Spleen (tissue), 11 donors: ENCODE results near the gene PTEN. TPM values are rescaled to one million over a fixed set of nuclear protein-coding genes. Genes with fewer than 3 reads are reported as not detected.

Source experiments
- DNase-seq: peaks from one replicate; pipeline ENCODE4 v3.0.0-alpha.2; 2020
- H3K27ac ChIP-seq, 8 donors: fragments of 200-600 bp; sonication (generic) in 7 of 8; 1 replicate in 4 of 8; 2 replicates in 4 of 8; pipeline versions ENCODE4 v1.5.0 to v1.8.0; 2016 to 2021; ENCODE audit warnings: inconsistent platforms in 4 of 8, mild to moderate bottlenecking in 4 of 8, moderate library complexity in 1 of 8
- H3K27me3 ChIP-seq, 7 donors: fragments of 200-600 bp; sonication (generic) in 6 of 7; replicated peaks in 1 of 7; 1 replicate in 4 of 7; 2 replicates in 3 of 7; pipeline versions ENCODE4 v1.5.0 to v1.8.0; 2016 to 2021; ENCODE audit warnings: inconsistent platforms in 3 of 7, mild to moderate bottlenecking in 1 of 7
- H3K36me3 ChIP-seq, 6 donors: fragments of 200-600 bp; sonication (generic) in 5 of 6; 1 replicate in 4 of 6; 2 replicates in 2 of 6; pipeline versions ENCODE4 v1.5.0 to v1.8.0; 2016 to 2021; ENCODE audit warnings: inconsistent platforms in 2 of 6
- H3K4me1 ChIP-seq, 6 donors: fragments of 200-600 bp; sonication (generic) in 5 of 6; 1 replicate in 3 of 6; 2 replicates in 3 of 6; pipeline versions ENCODE4 v1.5.0 to v1.8.0; 2016 to 2021; ENCODE audit warnings: inconsistent platforms in 3 of 6
- H3K4me3 ChIP-seq, 8 donors: fragments of 200-600 bp; sonication (generic) in 7 of 8; 1 replicate in 4 of 8; 2 replicates in 4 of 8; pipeline versions ENCODE4 v1.5.0 to v1.8.0; 2016 to 2021; ENCODE audit warnings: inconsistent platforms in 4 of 8, mild to moderate bottlenecking in 4 of 8, moderate library complexity in 2 of 8
- H3K9me3 ChIP-seq, 8 donors: fragments of 200-600 bp; sonication (generic) in 7 of 8; 1 replicate in 4 of 8; 2 replicates in 4 of 8; pipeline versions ENCODE4 v1.5.0 to v1.8.0; 2016 to 2021; ENCODE audit warnings: inconsistent platforms in 4 of 8
- CTCF ChIP-seq, 11 experiments: fragments of 200-600 bp in 7 of 11; fragments of 450-650 bp in 4 of 11; sonication (generic) in 4 of 11; IDR thresholded peaks in 8 of 11; conservative IDR thresholded peaks in 3 of 11; 1 replicate in 7 of 11; 2 replicates in 4 of 11; pipeline versions ENCODE4 v1.4.0 to v1.8.0; 2016 to 2021; ENCODE audit warnings: antibody characterized with exemption in 11 of 11, inconsistent platforms in 4 of 11, mild to moderate bottlenecking in 1 of 11
- POLR2A ChIP-seq, 3 donors: fragments of 450-650 bp; IDR thresholded peaks; one replicate each; pipeline ENCODE4 v1.5.1; 2017; ENCODE audit warnings: antibody characterized with exemption in 3 of 3, mild to moderate bottlenecking in 1 of 3
- POLR2AphosphoS5 ChIP-seq, 3 donors: sonication (generic); formaldehyde crosslinking; IDR thresholded peaks; one replicate each; pipeline ENCODE4 v1.5.1; 2017; ENCODE audit warnings: antibody characterized with exemption in 3 of 3
- WGBS, 5 donors: extraction: QIAGEN DNeasy Blood & Tissue Kit in 3 of 5; methylation state at CpG; one replicate each; pipeline versions ENCODE4 v1.1.5 to v1.1.7; 2013 to 2018; 5-methylcytosine and 5-hydroxymethylcytosine counted together
- intact Hi-C: fragments of 100-400 bp; cut with DNase I; formaldehyde crosslinking; loops from one replicate; pipeline ENCODE4 v1.15.0; 2023; ENCODE audit warnings: low total_unique reads
- polyA plus RNA-seq, 3 donors: library from polyadenylated mRNA; stranded (reverse); fragments of 200-250 nt; gene quantifications; one replicate each; pipeline ENCODE4 v1.2.1, GENCODE V29; 2013
- total RNA-seq, 7 donors: library from RNA; depleted of rRNA in 3 of 7; stranded (reverse); fragments of >200 nt in 3 of 7; fragmentation: NEBNext Ultra II Directional in 4 of 7; extraction: Animal tissue kit (Norgen Biotek cat#: 25700) in 4 of 7; gene quantifications; one replicate each; pipeline versions ENCODE4 v1.1.0 to v1.2.1, GENCODE V29; 2016 to 2021
- donor health status: healthy with polysubstance abuse.
- donor health status: DM: no; HTN: no; CAD: no; lungs with moderate emphysema.
- donor health status: DM: no; HTN: no; CAD: no.
- donor health status: Bipolar disorder and iron deficiency.
- donor health status: healthy.
- donor health status: DM: no; HTN: no; CAD: no.
- donor health status: DM: yes; HTN: yes; CAD: no.

Gene PTEN
- total and polyA plus RNA-seq, 10 donors = 38.1 to 300 (median 200) TPM

DNA sequence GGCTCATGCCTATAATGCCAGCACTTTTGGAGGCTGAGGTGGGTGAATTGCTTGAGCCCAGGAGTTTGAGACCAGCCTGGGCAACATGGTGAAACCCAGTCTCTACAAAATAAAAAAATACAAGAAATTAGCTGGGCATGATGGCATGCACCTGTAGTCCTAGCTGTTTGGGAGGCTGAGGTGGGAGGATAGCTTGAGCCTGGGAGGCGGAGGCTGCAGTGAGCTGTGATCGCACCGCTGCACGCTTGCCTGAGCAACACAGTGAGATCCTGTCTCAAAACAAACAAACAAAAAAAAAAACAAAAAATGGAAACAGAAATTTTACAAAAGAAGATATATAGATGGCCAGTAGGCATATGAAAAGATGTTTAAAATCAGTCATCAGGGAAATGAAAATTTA is 57.1 kb downstream of the PTEN start:
- intact Hi-C loops = no loop called here
- WGBS, 5 donors = 96 to 100% (median 98%) methylated on average over 4 of the region's 4 CpGs
- H3K27me3 ChIP-seq = no peaks in the 10 kb centered on the region
- H3K9me3 ChIP-seq = peaks cover 0 to 5% (median 0%) of the 10 kb centered on the region in 8 donors
- TF ChIP-seq CTCF (IDR thresholded peaks at IDR 0.05 in 8 of 11, conservative IDR thresholded peaks at IDR 0.05 in 3 of 11) = no peak
- TF ChIP-seq POLR2AphosphoS5 (IDR thresholded peaks at IDR 0.05) = peak in 2 of 3 donors; percentile 18 to 19
- peaks cover 0 to 35% (median 1%) of the 10 kb centered on the region in 6 donors for H3K36me3 ChIP-seq
- no peak overlapping the region for H3K27ac ChIP-seq
- no peak for DNase-seq
- H3K4me1 ChIP-seq = peaks cover 29 to 100% (median 87%) of the 10 kb centered on the region in 6 donors
- H3K4me3 ChIP-seq = no peak overlapping the region

GRCh38 chr10:87921931-87922688 is 58.7 kb downstream of the PTEN start:
- TF ChIP-seq POLR2A (IDR thresholded peaks at IDR 0.05) = no peak
- TF ChIP-seq POLR2AphosphoS5 (IDR thresholded peaks at IDR 0.05) = no peak
- no peak for TF ChIP-seq CTCF (IDR thresholded peaks at IDR 0.05 in 8 of 11, conservative IDR thresholded peaks at IDR 0.05 in 3 of 11)
- intact Hi-C loops = no loop called here
- Histone ChIP-seq H3K27me3 (no peaks in the 10 kb centered on the region), H3K4me3 (no peak overlapping the region), H3K36me3 (peaks cover 0 to 42% (median 0%) of the 10 kb centered on the region in 6 donors), H3K27ac (peak overlapping the region in 7 of 8 donors; percentile 31 to 76 (median 56)), H3K9me3 (peaks cover 0 to 5% (median 0%) of the 10 kb centered on the region in 8 donors), H3K4me1 (peaks cover 36 to 100% (median 85%) of the 10 kb centered on the region in 6 donors)
- DNase-seq = no peak
- WGBS, 5 donors = 68 to 80% (median 75%) methylated on average over 10 of the region's 10 CpGs

DNA sequence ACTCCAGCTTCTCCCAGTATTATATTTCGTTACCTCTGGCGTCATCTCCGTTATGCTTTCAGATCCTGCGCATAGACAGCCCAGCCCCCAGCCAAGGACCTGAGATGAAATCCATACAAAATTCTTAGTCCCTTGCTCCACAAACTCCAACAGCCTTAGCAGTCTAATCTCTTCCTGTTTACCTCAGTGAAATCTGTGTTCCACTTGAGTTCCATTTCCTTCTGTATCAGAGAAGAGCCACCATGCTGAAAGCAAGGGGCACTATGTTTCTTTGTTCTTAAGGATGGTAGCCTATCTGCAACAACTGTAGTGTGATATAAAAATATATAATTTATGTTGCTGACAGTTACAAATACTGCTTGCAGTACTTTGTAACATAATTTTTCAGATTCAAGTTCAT is 59.8 kb downstream of the PTEN start:
- H3K27ac ChIP-seq = peak overlapping the region in 7 of 8 donors; percentile 31 to 76 (median 56)
- TF ChIP-seq POLR2A (IDR thresholded peaks at IDR 0.05) (no peak), POLR2AphosphoS5 (IDR thresholded peaks at IDR 0.05) (no peak), CTCF (IDR thresholded peaks at IDR 0.05 in 8 of 11, conservative IDR thresholded peaks at IDR 0.05 in 3 of 11) (no peak)
- WGBS, 5 donors = 68 to 97% (median 85%) methylated on average over 4 of the region's 4 CpGs
- no peaks in the 10 kb centered on the region for H3K27me3 ChIP-seq
- no peak for DNase-seq
- peaks cover 40 to 100% (median 85%) of the 10 kb centered on the region in 6 donors for H3K4me1 ChIP-seq
- H3K4me3 ChIP-seq = no peak overlapping the region
- intact Hi-C loops = no loop called here
- H3K36me3 ChIP-seq = peaks cover 0 to 53% (median 0%) of the 10 kb centered on the region in 6 donors
- H3K9me3 ChIP-seq = peaks cover 0 to 5% (median 0%) of the 10 kb centered on the region in 8 donors

DNA sequence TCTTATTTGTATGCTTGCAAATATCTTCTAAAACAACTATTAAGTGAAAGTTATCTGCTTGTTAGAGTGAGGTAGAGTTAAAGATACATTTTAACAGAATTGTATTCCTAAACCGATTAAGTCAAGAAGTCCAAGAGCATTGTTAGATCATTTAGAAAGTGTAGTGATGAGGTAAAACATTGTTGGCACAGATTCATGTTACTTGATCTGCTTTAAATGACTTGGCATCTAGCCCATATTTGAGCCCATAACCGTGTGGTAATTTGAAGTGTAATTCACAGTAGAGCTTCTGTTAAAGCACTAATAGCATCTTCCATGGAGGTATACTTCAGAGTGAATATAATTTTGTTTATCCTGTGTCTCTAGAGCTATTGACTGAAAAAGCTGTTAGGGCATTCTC is 62.1 kb downstream of the PTEN start:
- no peak for DNase-seq
- H3K36me3 ChIP-seq = peaks cover 0 to 56% (median 0%) of the 10 kb centered on the region in 6 donors
- 46 to 56% (median 50%) methylated on average over 2 of the region's 2 CpGs for WGBS, 5 donors
- no peaks in the 10 kb centered on the region for H3K27me3 ChIP-seq
- no peak overlapping the region for H3K4me3 ChIP-seq
- H3K4me1 ChIP-seq = peaks cover 43 to 100% (median 88%) of the 10 kb centered on the region in 6 donors
- intact Hi-C loops = no loop called here
- H3K9me3 ChIP-seq = peaks cover 0 to 5% (median 0%) of the 10 kb centered on the region in 8 donors
- H3K27ac ChIP-seq = peak overlapping the region in 1 of 8 donors; percentile 2
- TF ChIP-seq POLR2AphosphoS5 (IDR thresholded peaks at IDR 0.05) (no peak), POLR2A (IDR thresholded peaks at IDR 0.05) (no peak), CTCF (IDR thresholded peaks at IDR 0.05 in 8 of 11, conservative IDR thresholded peaks at IDR 0.05 in 3 of 11) (no peak)
